H1 (cell line): ENCODE measurements around the gene COX7A1. TPM values are rescaled to one million over a fixed set of nuclear protein-coding genes. Genes with fewer than 3 reads are reported as not detected.
"Not testable (repeated sequence)": the region's sequence is repeated elsewhere in the genome, so short reads cannot be mapped to it uniquely, and the experiment has no call there.

Experiments
- CTCF ChIA-PET: fragments of 300-600 bp; sonication (Branson Sonifier 250); formaldehyde crosslinking; loops from one replicate; lab custom pipeline; 2021; ENCODE audit not compliant: partially characterized antibody; lab: Charles Lee
- POLR2A ChIA-PET: fragments of 300-600 bp; sonication (Branson Sonifier 250); formaldehyde crosslinking; loops from one replicate; lab custom pipeline; 2021; ENCODE audit warnings: inconsistent platforms; ENCODE audit not compliant: partially characterized antibody; lab: Charles Lee
- DNase-seq, 2 experiments: peaks; one replicate each; pipeline versions ENCODE4 v3.0.0 to v3.0.0-alpha.2; 2010 to 2022; ENCODE audit warnings: low spot score in 2 of 2, low read depth in 1 of 2, mixed read lengths in 1 of 2
- FAIRE-seq: peaks from 2 replicates; lab custom pipeline; 2011; peaks lifted over from hg19 to GRCh38; lab: Jason Lieb, UNC
- H2AFZ ChIP-seq: 2 replicates; pipeline ENCODE4 v1.8.1; 2012; ENCODE audit warnings: low read length, inconsistent platforms
- H2AK5ac ChIP-seq: 2 replicates; pipeline ENCODE4 v1.6.1; 2013; ENCODE audit warnings: low read depth, low read length
- H2BK120ac ChIP-seq: replicated peaks from 2 replicates; pipeline ENCODE3; 2013; ENCODE audit warnings: low read depth, low read length, inconsistent platforms
- H2BK12ac ChIP-seq: 2 replicates; pipeline ENCODE4 v1.6.1; 2013; ENCODE audit warnings: low read depth, low read length
- H2BK15ac ChIP-seq: 2 replicates; pipeline ENCODE4 v1.6.1; 2013; ENCODE audit warnings: low read length
- H2BK20ac ChIP-seq: 2 replicates; pipeline ENCODE4 v1.6.1; 2013; ENCODE audit warnings: low read length
- H2BK5ac ChIP-seq: 2 replicates; pipeline ENCODE4 v1.6.1; 2013; ENCODE audit warnings: low read depth, low read length
- H3K14ac ChIP-seq: 2 replicates; pipeline ENCODE4 v1.6.1; 2013; ENCODE audit warnings: inconsistent platforms; ENCODE audit not compliant: insufficient read length
- H3K18ac ChIP-seq: 2 replicates; pipeline ENCODE4 v1.6.1; 2013; ENCODE audit warnings: low read length; ENCODE audit errors: extremely low read depth
- H3K23ac ChIP-seq: 2 replicates; pipeline ENCODE4 v1.6.1; 2013; ENCODE audit warnings: inconsistent platforms; ENCODE audit not compliant: insufficient read length
- H3K23me2 ChIP-seq: 2 replicates; pipeline ENCODE4 v1.6.1; 2013; ENCODE audit warnings: low read depth, low read length
- H3K27ac ChIP-seq: 2 replicates; pipeline ENCODE4 v1.6.1; 2011; ENCODE audit warnings: low read depth, low read length, inconsistent platforms
- H3K27me3 ChIP-seq, 4 experiments: replicated peaks in 1 of 4; 1 replicate in 1 of 4; 2 replicates in 3 of 4; pipeline versions ENCODE4 v1.6.1 to v1.8.1; 2011 to 2013; ENCODE audit warnings: low read length in 3 of 4, mild to moderate bottlenecking in 3 of 4, inconsistent platforms in 2 of 4, mixed read lengths in 2 of 4, moderate library complexity in 1 of 4; ENCODE audit not compliant: control insufficient read depth in 3 of 4, insufficient read depth in 3 of 4; ENCODE audit errors: extremely low read depth in 1 of 4
- H3K36me3 ChIP-seq, 4 experiments: 2 replicates each; pipeline versions ENCODE4 v1.6.1 to v1.8.1; 2011 to 2013; ENCODE audit warnings: mild to moderate bottlenecking in 4 of 4, low read length in 3 of 4, moderate library complexity in 2 of 4, control low read depth in 1 of 4, inconsistent platforms in 1 of 4; ENCODE audit not compliant: insufficient read depth in 4 of 4, control insufficient read depth in 2 of 4
- H3K4ac ChIP-seq: replicated peaks from 2 replicates; pipeline ENCODE3; 2013; ENCODE audit warnings: low read length, low read depth, mixed read lengths, inconsistent platforms; ENCODE audit not compliant: insufficient read length
- H3K4me1 ChIP-seq, 4 experiments: replicated peaks in 1 of 4; 1 replicate in 1 of 4; 2 replicates in 3 of 4; pipeline versions ENCODE4 v1.6.1 to v1.8.1; 2011 to 2013; ENCODE audit warnings: low read length in 3 of 4, inconsistent platforms in 2 of 4, mixed read lengths in 1 of 4; ENCODE audit not compliant: insufficient read depth in 4 of 4, control insufficient read depth in 3 of 4
- H3K4me2 ChIP-seq, 2 experiments: 2 replicates each; pipeline versions ENCODE4 v1.6.1 to v1.8.1; 2011 to 2013; ENCODE audit warnings: low read depth in 2 of 2, low read length in 2 of 2, control low read depth in 1 of 2, inconsistent platforms in 1 of 2, mild to moderate bottlenecking in 1 of 2; ENCODE audit not compliant: insufficient read depth in 1 of 2
- H3K4me3 ChIP-seq, 4 experiments: fragments of 200-600, 300-600 bp in 1 of 4; sonication (generic), shearing (Covaris generic), sonication (Bioruptor Twin) in 1 of 4; 2 replicates each; pipeline versions ENCODE4 v1.5.1 to v1.8.1; 2011 to 2016; ENCODE audit warnings: low read length in 4 of 4, low read depth in 3 of 4, control low read depth in 2 of 4, inconsistent platforms in 2 of 4, mild to moderate bottlenecking in 2 of 4, mixed read lengths in 1 of 4, moderate library complexity in 1 of 4; ENCODE audit not compliant: insufficient read depth in 2 of 4; ENCODE audit errors: extremely low read depth in 1 of 4
- H3K56ac ChIP-seq: replicated peaks from 2 replicates; pipeline ENCODE3; 2013; ENCODE audit warnings: low read depth, mild to moderate bottlenecking, mixed read lengths, low read length, inconsistent platforms; ENCODE audit not compliant: insufficient read length
- H3K79me1 ChIP-seq: 2 replicates; pipeline ENCODE4 v1.6.1; 2013; ENCODE audit warnings: low read depth, low read length, control low read depth
- H3K79me2 ChIP-seq, 2 experiments: 2 replicates each; pipeline versions ENCODE4 v1.6.1 to v1.8.1; 2012 to 2013; ENCODE audit warnings: low read length in 2 of 2, mild to moderate bottlenecking in 2 of 2, inconsistent platforms in 1 of 2; ENCODE audit not compliant: insufficient read depth in 2 of 2, control insufficient read depth in 1 of 2
- H3K9ac ChIP-seq, 4 experiments: replicated peaks in 1 of 4; 1 replicate in 1 of 4; 2 replicates in 3 of 4; pipeline versions ENCODE4 v1.6.1 to v1.8.1; 2011 to 2013; ENCODE audit warnings: low read depth in 3 of 4, low read length in 3 of 4, control low read depth in 2 of 4, mild to moderate bottlenecking in 2 of 4, moderate library complexity in 2 of 4, inconsistent platforms in 1 of 4; ENCODE audit errors: extremely low read depth in 1 of 4
- H3K9me3 ChIP-seq, 2 experiments: 2 replicates each; pipeline versions ENCODE4 v1.6.1 to v1.8.1; 2012 to 2013; ENCODE audit warnings: mild to moderate bottlenecking in 2 of 2, moderate library complexity in 2 of 2, control low read depth in 1 of 2, inconsistent platforms in 1 of 2, low read depth in 1 of 2, low read length in 1 of 2, mixed read lengths in 1 of 2; ENCODE audit not compliant: insufficient read depth in 2 of 2
- H4K20me1 ChIP-seq, 2 experiments: replicated peaks in 1 of 2; 2 replicates each; pipeline versions ENCODE3 to v1.8.1; 2011 to 2013; ENCODE audit warnings: inconsistent platforms in 2 of 2, low read length in 2 of 2, mild to moderate bottlenecking in 1 of 2; ENCODE audit not compliant: insufficient read depth in 2 of 2, control insufficient read depth in 1 of 2
- H4K5ac ChIP-seq: 2 replicates; pipeline ENCODE4 v1.6.1; 2013; ENCODE audit warnings: low read length, low read depth, mixed read lengths, inconsistent platforms; ENCODE audit not compliant: insufficient read length
- H4K8ac ChIP-seq: 2 replicates; pipeline ENCODE4 v1.8.0; 2013; ENCODE audit warnings: mild to moderate bottlenecking, moderate library complexity, low read length, inconsistent platforms; ENCODE audit not compliant: insufficient read depth; ENCODE audit errors: extremely low read depth
- H4K91ac ChIP-seq: replicated peaks from 2 replicates; pipeline ENCODE3; 2013; ENCODE audit warnings: low read length, mixed read lengths, inconsistent platforms; ENCODE audit not compliant: insufficient read length
- WGBS, 2 experiments: shearing (Covaris generic) in 1 of 2; methylation state at CpG; one replicate each; pipeline versions ENCODE4 v1.1.6 to v1.1.7; 2013 to 2015; ENCODE audit warnings: low lambda C conversion rate in 2 of 2, mixed read lengths in 2 of 2, inconsistent platforms in 1 of 2, low coverage in 1 of 2, missing lambda C conversion rate in 1 of 2; ENCODE audit not compliant: insufficient replicate concordance in 2 of 2, insufficient coverage in 1 of 2, insufficient read length in 1 of 2; ENCODE audit errors: extremely low coverage in 1 of 2, missing lambda C conversion rate in 1 of 2; 5-methylcytosine and 5-hydroxymethylcytosine counted together
- polyA plus RNA-seq, 7 experiments: library from polyadenylated mRNA; depleted of rRNA in 3 of 7; stranded (reverse) in 5 of 7; unstranded in 2 of 7; fragments of >200 nt in 5 of 7; fragments of 200-250 nt in 2 of 7; gene quantifications; 1 replicate in 5 of 7; 2 replicates in 1 of 7; 4 replicates in 1 of 7; pipeline versions ENCODE4 v1.2.1 to v1.2.3, GENCODE V29; 2011 to 2013; ENCODE audit warnings: missing spikeins in 2 of 7, mixed read lengths in 2 of 7
- total RNA-seq: library from RNA; stranded (reverse); fragmentation: NEBNext Ultra II Directional; extraction: Animal tissue kit (Norgen Biotek cat#: 25700); gene quantifications from 2 replicates; pipeline ENCODE4 v1.2.1, GENCODE V29; 2021

COX7A1 gene
- total and polyA plus RNA-seq, 2 of the 8 experiments (the other 6 are each of a cell fraction or from before 2014, with no cell fraction given), result 0.60 TPM

DNA sequence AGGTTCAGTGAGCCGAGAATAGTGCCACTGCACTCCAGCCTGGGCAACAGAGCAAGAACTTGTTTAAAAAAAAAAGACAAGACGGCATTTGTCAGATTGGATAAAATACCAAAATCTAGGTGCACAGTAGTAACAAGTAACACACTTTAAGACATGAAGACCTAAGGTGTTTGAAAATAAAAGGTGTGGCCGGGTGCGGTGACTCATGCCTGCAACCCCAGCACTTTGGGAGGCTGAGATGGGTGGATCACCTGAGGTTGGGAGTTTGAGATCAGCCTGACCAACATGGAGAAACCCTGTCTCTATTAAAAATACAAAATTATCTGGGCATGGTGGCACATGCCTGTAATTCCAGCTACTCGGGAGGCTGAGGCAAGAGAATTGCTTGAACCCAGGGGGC is 34.5 kb upstream of the COX7A1 start:
- H3K27ac ChIP-seq, H3K4me3 ChIP-seq, H3K4me2 ChIP-seq, H2BK120ac ChIP-seq, H2BK15ac ChIP-seq, H4K20me1 ChIP-seq, H4K5ac ChIP-seq, CTCF ChIA-PET, DNase-seq, H3K79me2 ChIP-seq, H3K23me2 ChIP-seq, H2BK20ac ChIP-seq, H3K18ac ChIP-seq, H3K36me3 ChIP-seq, H3K9me3 ChIP-seq, H3K23ac ChIP-seq, FAIRE-seq, H3K9ac ChIP-seq, H3K56ac ChIP-seq, H3K27me3 ChIP-seq, H3K4me1 ChIP-seq, H2AK5ac ChIP-seq, H2AFZ ChIP-seq, H4K8ac ChIP-seq, H2BK12ac ChIP-seq, H2BK5ac ChIP-seq, H4K91ac ChIP-seq, H3K14ac ChIP-seq, H3K4ac ChIP-seq, H3K79me1 ChIP-seq: not testable (repeated sequence)
- POLR2A ChIA-PET, result interaction anchor here (1.0 to 1.5 kb wide), 5 partner anchors 8 to 58 kb away, joined by 3 to 4 read pairs (median 3); partner anchors contain the start of gene ZNF565
- WGBS, 2 experiments, result 88% methylated on average over 5 of the region's 5 CpGs; no CpG with 5 or more reads in 1 of the 2 experiments
